WTC11 (cell line): ENCODE measurements around the gene MTCL1. TPM values are rescaled to one million over a fixed set of nuclear protein-coding genes. Genes with fewer than 3 reads are reported as not detected.

ENCODE experiments used
- ATAC-seq: fragments of 200-7000 bp; cut with Tn5 transposase; 2 replicates; pipeline ENCODE4 v1.10.0; 2021; ENCODE audit warnings: mild to moderate bottlenecking, moderate library complexity
- CTCF ChIA-PET: fragments of 300-600 bp; sonication (Branson Sonifier 250); formaldehyde crosslinking; loops from one replicate; lab custom pipeline; 2021; ENCODE audit warnings: antibody characterized with exemption; lab: Charles Lee
- POLR2A ChIA-PET: fragments of 350-600 bp; sonication (Branson Sonifier 250); formaldehyde crosslinking; loops from one replicate; lab custom pipeline; 2021; ENCODE audit warnings: antibody characterized with exemption; lab: Charles Lee
- DNase-seq: peaks from one replicate; pipeline ENCODE4 v3.0.0; 2021; ENCODE audit warnings: low spot score
- H3K27ac Mint-ChIP-seq: 2 replicates; pipeline ENCODE4 v1.8.0; 2021; ENCODE audit warnings: mixed read lengths
- H3K27me3 Mint-ChIP-seq: 2 replicates; pipeline ENCODE4 v1.8.0; 2021; ENCODE audit warnings: low read depth, mild to moderate bottlenecking, moderate library complexity, mixed read lengths
- H3K36me3 Mint-ChIP-seq: 2 replicates; pipeline ENCODE4 v1.8.0; 2021; ENCODE audit warnings: mixed read lengths
- H3K4me1 Mint-ChIP-seq: 2 replicates; pipeline ENCODE4 v1.8.0; 2022; ENCODE audit warnings: mixed read lengths
- H3K4me3 Mint-ChIP-seq: 2 replicates; pipeline ENCODE4 v1.8.0; 2021; ENCODE audit warnings: mild to moderate bottlenecking, moderate library complexity, mixed read lengths
- H3K9me3 Mint-ChIP-seq: 2 replicates; pipeline ENCODE4 v1.8.0; 2021; ENCODE audit warnings: mixed read lengths
- ATF2 ChIP-seq: sonication (generic); formaldehyde crosslinking; IDR thresholded peaks from 2 replicates; pipeline ENCODE4 v1.8.1; 2022; ENCODE audit warnings: low read depth, missing genetic modification reagents, borderline replicate concordance
- CBFB ChIP-seq: sonication (generic); formaldehyde crosslinking; IDR thresholded peaks from 2 replicates; pipeline ENCODE4 v1.8.1; 2022; ENCODE audit warnings: mild to moderate bottlenecking, low read depth, missing genetic modification reagents
- CDX4 ChIP-seq: fragments of 250-450 bp; sonication (Bioruptor Pico); IDR thresholded peaks from 2 replicates; pipeline ENCODE4 v1.9.0; 2021; ENCODE audit warnings: moderate library complexity, mild to moderate bottlenecking, inconsistent platforms, borderline replicate concordance
- ELF4 ChIP-seq: sonication (generic); formaldehyde crosslinking; IDR thresholded peaks from 2 replicates; pipeline ENCODE4 v1.8.1; 2022; ENCODE audit warnings: low read depth, mild to moderate bottlenecking, moderate library complexity, missing genetic modification reagents
- FOXJ3 ChIP-seq: sonication (generic); formaldehyde crosslinking; IDR thresholded peaks from 2 replicates; pipeline ENCODE4 v1.9.0; 2021; ENCODE audit warnings: missing genetic modification reagents, mild to moderate bottlenecking, borderline replicate concordance
- FOXK1 ChIP-seq: sonication (generic); formaldehyde crosslinking; IDR thresholded peaks from 2 replicates; pipeline ENCODE4 v1.8.0; 2022; ENCODE audit warnings: mild to moderate bottlenecking, moderate library complexity, missing genetic modification reagents
- GRHL2 ChIP-seq: fragments of 250-450 bp; sonication (Bioruptor Pico); IDR thresholded peaks from 2 replicates; pipeline ENCODE4 v1.8.0; 2022; ENCODE audit warnings: mild to moderate bottlenecking, moderate library complexity; ENCODE audit not compliant: insufficient replicate concordance, severe bottlenecking
- HMGA2 ChIP-seq: fragments of 250-450 bp; sonication (Bioruptor Pico); IDR thresholded peaks from 2 replicates; pipeline ENCODE4 v1.4.0; 2021; ENCODE audit warnings: mild to moderate bottlenecking, moderate library complexity
- HMGXB4 ChIP-seq: sonication (generic); formaldehyde crosslinking; IDR thresholded peaks from 2 replicates; pipeline ENCODE4 v1.8.1; 2023; ENCODE audit warnings: mild to moderate bottlenecking, moderate library complexity, missing genetic modification reagents
- IRF1 ChIP-seq: sonication (generic); formaldehyde crosslinking; IDR thresholded peaks from 2 replicates; pipeline ENCODE4 v1.8.0; 2023; ENCODE audit warnings: missing genetic modification reagents
- IRF2 ChIP-seq: sonication (generic); formaldehyde crosslinking; IDR thresholded peaks from 2 replicates; pipeline ENCODE4 v1.8.0; 2022; ENCODE audit warnings: low read depth, missing genetic modification reagents, borderline replicate concordance
- JAZF1 ChIP-seq: fragments of 250-450 bp; sonication (Bioruptor Pico); IDR thresholded peaks from 2 replicates; pipeline ENCODE4 v1.9.0; 2021; ENCODE audit warnings: moderate library complexity, mild to moderate bottlenecking, inconsistent platforms
- MXD4 ChIP-seq: fragments of 250-450 bp; sonication (Bioruptor Pico); IDR thresholded peaks from 2 replicates; pipeline ENCODE4 v1.8.0; 2021; ENCODE audit warnings: mild to moderate bottlenecking, moderate library complexity, borderline replicate concordance
- NFYB ChIP-seq: sonication (generic); formaldehyde crosslinking; conservative IDR thresholded peaks from 2 replicates; pipeline ENCODE4 v1.8.0; 2022; ENCODE audit warnings: low read depth, missing genetic modification reagents
- NR1H2 ChIP-seq: sonication (generic); formaldehyde crosslinking; IDR thresholded peaks from 2 replicates; pipeline ENCODE4 v1.9.0; 2021; ENCODE audit warnings: mild to moderate bottlenecking, moderate library complexity, missing genetic modification reagents
- NR2C2 ChIP-seq: sonication (generic); formaldehyde crosslinking; IDR thresholded peaks from 2 replicates; pipeline ENCODE4 v1.8.0; 2022; ENCODE audit warnings: mild to moderate bottlenecking, missing genetic modification reagents
- SMAD4 ChIP-seq: sonication (generic); formaldehyde crosslinking; IDR thresholded peaks from 2 replicates; pipeline ENCODE4 v1.8.0; 2022; ENCODE audit warnings: mild to moderate bottlenecking, missing genetic modification reagents
- SP1 ChIP-seq: sonication (generic); formaldehyde crosslinking; conservative IDR thresholded peaks from 2 replicates; pipeline ENCODE4 v1.8.1; 2022; ENCODE audit warnings: missing genetic modification reagents
- TEAD1 ChIP-seq: sonication (generic); formaldehyde crosslinking; IDR thresholded peaks from 2 replicates; pipeline ENCODE4 v1.8.0; 2022; ENCODE audit warnings: mild to moderate bottlenecking, missing genetic modification reagents
- USF2 ChIP-seq: sonication (generic); formaldehyde crosslinking; IDR thresholded peaks from 2 replicates; pipeline ENCODE4 v1.8.1; 2023; ENCODE audit warnings: mild to moderate bottlenecking, missing genetic modification reagents, moderate library complexity
- ZBTB21 ChIP-seq: sonication (generic); formaldehyde crosslinking; IDR thresholded peaks from 2 replicates; pipeline ENCODE4 v1.8.1; 2023; ENCODE audit warnings: mild to moderate bottlenecking, missing genetic modification reagents, borderline replicate concordance
- ZNF121 ChIP-seq: sonication (generic); formaldehyde crosslinking; IDR thresholded peaks from 2 replicates; pipeline ENCODE4 v1.8.0; 2023; ENCODE audit warnings: missing genetic modification reagents
- ZNF219 ChIP-seq: sonication (generic); formaldehyde crosslinking; IDR thresholded peaks from 2 replicates; pipeline ENCODE4 v1.8.0; 2023; ENCODE audit warnings: missing genetic modification reagents, mild to moderate bottlenecking, borderline replicate concordance
- ZNF281 ChIP-seq: sonication (generic); formaldehyde crosslinking; IDR thresholded peaks from 2 replicates; pipeline ENCODE4 v1.8.0; 2023; ENCODE audit warnings: mild to moderate bottlenecking, missing genetic modification reagents
- ZNF416 ChIP-seq: fragments of 250-450 bp; sonication (Bioruptor Pico); IDR thresholded peaks from 2 replicates; pipeline ENCODE4 v1.9.0; 2021; ENCODE audit warnings: mild to moderate bottlenecking, inconsistent platforms
- total RNA-seq: library from RNA; stranded (reverse); gene quantifications from 3 replicates; pipeline ENCODE4 v1.2.3, GENCODE V29; 2021

Gene MTCL1
- total RNA-seq, 1 experiment from 2014 or later, result 64.3 TPM

- 0 out of 2 replicates have a peak overlapping the region, but pooled peaks have one; percentile 19 for H3K27ac Mint-ChIP-seq
- TF ChIP-seq ZNF281 (no peak), HMGA2 (CRISPR knock-in tag) (no peak), NR2C2 (CRISPR knock-in tag) (no peak), CDX4 (no peak), ATF2 (no peak), USF2 (CRISPR knock-in tag) (no peak), HMGXB4 (CRISPR knock-in tag) (no peak), GRHL2 (CRISPR knock-in tag) (no peak), SP1 (CRISPR knock-in tag) (no peak), ZNF416 (no peak), JAZF1 (CRISPR knock-in tag) (no peak), IRF2 (CRISPR knock-in tag) (no peak), ZNF121 (CRISPR knock-in tag) (no peak), ZBTB21 (CRISPR knock-in tag) (no peak), NR1H2 (CRISPR knock-in tag) (no peak), IRF1 (CRISPR knock-in tag) (no peak), ELF4 (CRISPR knock-in tag) (no peak)
- TF ChIP-seq, all 79 proteins: peak for 0
- ChIA-PET POLR2A (no interaction called here), CTCF (no interaction called here)
- Mint-ChIP-seq H3K4me3 (no peak overlapping the region), H3K27me3 (no peaks in the 10 kb centered on the region), H3K36me3 (peaks cover 24% of the 10 kb centered on the region), H3K9me3 (peaks cover 4% of the 10 kb centered on the region; the same call in 1 of the 2 replicates), H3K4me1 (peaks cover 18% of the 10 kb centered on the region)
- DNase-seq (no peak), ATAC-seq (no peak)
These were observed 121.2 kb downstream of the MTCL1 start for GRCh38 chr18:8826514-8826913.

- H3K27ac Mint-ChIP-seq, result 0 out of 2 replicates have a peak overlapping the region, but pooled peaks have one; percentile 19
- peaks cover 26% of the 10 kb centered on the region for H3K36me3 Mint-ChIP-seq
- peaks cover 19% of the 10 kb centered on the region for H3K4me1 Mint-ChIP-seq
- H3K4me3 Mint-ChIP-seq, result no peak overlapping the region
- peaks cover 4% of the 10 kb centered on the region; the same call in 1 of the 2 replicates for H3K9me3 Mint-ChIP-seq
- POLR2A ChIA-PET, result no interaction called here
- H3K27me3 Mint-ChIP-seq, result no peaks in the 10 kb centered on the region
- CTCF ChIA-PET, result no interaction called here
- no peak for DNase-seq
- no peak for ATAC-seq
- TF ChIP-seq ELF4 (CRISPR knock-in tag) (no peak), FOXJ3 (CRISPR knock-in tag) (no peak), CBFB (CRISPR knock-in tag) (no peak), MXD4 (CRISPR knock-in tag) (no peak), TEAD1 (CRISPR knock-in tag) (no peak), SMAD4 (CRISPR knock-in tag) (no peak), ZNF281 (no peak), ZNF219 (CRISPR knock-in tag) (no peak), NFYB (CRISPR knock-in tag) (no peak), FOXK1 (CRISPR knock-in tag) (no peak)
These were observed 121.6 kb downstream of the MTCL1 start for GRCh38 chr18:8826971-8827370.
